ENCODE results near the gene C12orf75.

DNA sequence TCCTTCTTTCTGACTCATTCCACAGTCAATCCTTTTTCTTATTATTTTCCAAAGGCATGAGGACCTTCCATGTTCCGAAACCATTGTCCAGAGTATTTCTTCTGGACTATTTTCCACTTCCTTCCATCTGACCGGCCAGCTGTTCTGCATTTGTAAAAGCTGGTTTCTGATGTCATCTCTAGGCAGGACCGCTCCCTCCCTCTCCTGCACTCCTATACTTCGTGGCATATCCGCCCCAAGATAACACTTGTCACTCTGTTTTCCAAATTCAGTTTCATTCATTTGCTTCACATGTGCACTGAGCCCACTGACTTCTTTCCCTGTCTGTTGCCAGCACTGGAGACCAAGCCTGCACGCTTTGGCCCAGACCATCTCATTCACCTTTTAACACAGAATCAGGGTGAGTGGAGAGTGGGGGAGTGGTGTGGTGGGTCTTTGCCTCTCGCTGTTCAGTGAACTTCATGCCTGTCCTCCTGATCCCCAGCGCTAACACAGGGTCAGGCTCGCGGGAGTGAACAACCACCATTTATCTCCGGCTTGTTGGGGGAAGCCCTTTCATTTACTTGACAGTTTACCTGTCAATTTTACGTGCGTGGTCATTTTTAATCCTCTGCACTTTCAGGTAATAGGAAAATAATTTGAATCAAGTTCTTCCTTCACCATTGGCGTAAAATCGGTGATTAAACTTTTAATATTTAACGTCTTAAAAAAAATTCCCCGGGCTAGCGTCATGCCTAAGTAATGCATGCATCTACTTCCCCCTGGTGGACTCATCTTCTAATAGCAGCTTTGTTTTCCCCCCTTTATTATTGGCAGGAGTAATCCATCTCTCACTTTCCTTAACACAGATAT, 52.5 kb downstream of the C12orf75 start:
- TF ChIP-seq, protein P1, sequence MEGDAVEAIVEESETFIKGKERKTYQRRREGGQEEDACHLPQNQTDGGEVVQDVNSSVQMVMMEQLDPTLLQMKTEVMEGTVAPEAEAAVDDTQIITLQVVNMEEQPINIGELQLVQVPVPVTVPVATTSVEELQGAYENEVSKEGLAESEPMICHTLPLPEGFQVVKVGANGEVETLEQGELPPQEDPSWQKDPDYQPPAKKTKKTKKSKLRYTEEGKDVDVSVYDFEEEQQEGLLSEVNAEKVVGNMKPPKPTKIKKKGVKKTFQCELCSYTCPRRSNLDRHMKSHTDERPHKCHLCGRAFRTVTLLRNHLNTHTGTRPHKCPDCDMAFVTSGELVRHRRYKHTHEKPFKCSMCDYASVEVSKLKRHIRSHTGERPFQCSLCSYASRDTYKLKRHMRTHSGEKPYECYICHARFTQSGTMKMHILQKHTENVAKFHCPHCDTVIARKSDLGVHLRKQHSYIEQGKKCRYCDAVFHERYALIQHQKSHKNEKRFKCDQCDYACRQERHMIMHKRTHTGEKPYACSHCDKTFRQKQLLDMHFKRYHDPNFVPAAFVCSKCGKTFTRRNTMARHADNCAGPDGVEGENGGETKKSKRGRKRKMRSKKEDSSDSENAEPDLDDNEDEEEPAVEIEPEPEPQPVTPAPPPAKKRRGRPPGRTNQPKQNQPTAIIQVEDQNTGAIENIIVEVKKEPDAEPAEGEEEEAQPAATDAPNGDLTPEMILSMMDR (IDR thresholded peaks at IDR 0.05; ENCODE audit: insufficient read depth, low read depth, low read length) = peak; percentile 94
- TF ChIP-seq EZH2 (IDR thresholded peaks at IDR 0.05; ENCODE audit: insufficient read depth, low read length) = no peak

All from astrocyte (in vitro differentiated cells and primary cell).